SJSA1 (cell line): Measurements from ENCODE around the gene PLXNC1. TPM values are rescaled to one million over a fixed set of nuclear protein-coding genes. Genes with fewer than 3 reads are reported as not detected.

Experiments
- DNase-seq, 2 experiments: peaks; one replicate each; pipeline ENCODE4 v3.0.0-alpha.2; 2015 to 2020; ENCODE audit warnings: low spot score in 2 of 2, low read depth in 1 of 2
- H3K27ac ChIP-seq: fragments of 250-450 bp; sonication (Bioruptor Pico); 2 replicates; pipeline ENCODE4 v1.5.1; 2020; ENCODE audit warnings: mild to moderate bottlenecking, moderate library complexity
- H3K27me3 ChIP-seq: fragments of 250-450 bp; sonication (Bioruptor Pico); replicated peaks from 2 replicates; pipeline ENCODE4 v1.5.1; 2020; ENCODE audit warnings: mild to moderate bottlenecking, moderate library complexity
- H3K36me3 ChIP-seq: fragments of 250-450 bp; sonication (Bioruptor Pico); 2 replicates; pipeline ENCODE4 v1.5.1; 2020; ENCODE audit warnings: mild to moderate bottlenecking
- H3K4me1 ChIP-seq: fragments of 250-450 bp; sonication (Bioruptor Pico); replicated peaks from 2 replicates; pipeline ENCODE4 v1.6.1; 2021; ENCODE audit warnings: mild to moderate bottlenecking
- H3K4me3 ChIP-seq: fragments of 250-450 bp; sonication (Bioruptor Pico); 2 replicates; pipeline ENCODE4 v1.5.1; 2020; ENCODE audit warnings: mild to moderate bottlenecking
- H3K9me3 ChIP-seq: fragments of 250-450 bp; sonication (Bioruptor Pico); replicated peaks from 2 replicates; pipeline ENCODE4 v1.5.1; 2020; ENCODE audit warnings: mild to moderate bottlenecking
- total RNA-seq: library from RNA; depleted of rRNA; stranded (reverse); fragments of >200 nt; shearing (Covaris generic); gene quantifications from 2 replicates; pipeline ENCODE4 v1.2.3, GENCODE V29; 2014

Gene PLXNC1
- total RNA-seq, 1 experiment from 2014 or later: 4.4 TPM

DNA sequence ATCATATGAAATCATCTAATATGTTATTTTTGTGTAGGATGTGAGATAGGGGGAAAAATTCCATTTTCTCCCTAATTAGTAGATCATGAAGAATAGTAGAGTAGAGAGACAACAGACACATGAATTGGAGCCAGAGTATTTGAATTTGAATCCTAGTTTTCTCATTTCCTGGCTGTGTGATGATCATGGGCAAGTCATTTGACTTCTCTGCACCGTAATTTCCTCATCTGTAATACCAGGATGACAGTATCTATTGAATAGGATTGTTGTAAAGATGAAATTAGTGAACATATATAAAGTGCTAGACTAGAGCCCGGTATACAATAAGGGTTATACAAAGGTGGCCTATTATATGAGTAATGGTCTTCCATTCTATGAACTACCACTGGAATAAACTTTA lies 32.2 kb upstream of the PLXNC1 start:
- H3K4me3 ChIP-seq: no peak overlapping the region
- DNase-seq: no peak
- no peaks in the 10 kb centered on the region for H3K36me3 ChIP-seq
- H3K4me1 ChIP-seq: no peaks in the 10 kb centered on the region
- H3K27ac ChIP-seq: no peak overlapping the region
- H3K9me3 ChIP-seq: no peaks in the 10 kb centered on the region; the same call in 1 of the 2 replicates
- H3K27me3 ChIP-seq: no peaks in the 10 kb centered on the region

DNA sequence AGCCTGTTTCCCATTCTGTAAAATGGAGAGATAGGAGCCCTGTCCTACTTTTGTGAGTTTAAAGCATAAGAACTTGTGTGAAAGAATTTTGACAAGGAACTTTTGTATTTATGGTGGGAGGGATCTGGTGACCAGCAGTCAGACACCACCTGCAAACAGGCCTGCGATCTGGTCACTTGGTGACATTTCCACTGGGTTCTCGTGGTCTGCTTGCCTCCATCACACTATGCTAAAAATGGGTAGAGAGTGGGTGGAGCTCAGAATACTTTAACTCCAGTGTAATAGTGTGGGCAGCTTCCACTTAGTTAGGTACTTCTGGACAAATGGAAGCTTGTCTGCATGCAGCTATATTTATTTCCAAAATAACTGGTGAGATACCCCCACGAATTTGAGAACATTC lies 26.5 kb upstream of the PLXNC1 start:
- no peak for DNase-seq
- Histone ChIP-seq H3K27ac (no peak overlapping the region), H3K27me3 (peaks cover 3% of the 10 kb centered on the region; the same call in 1 of the 2 replicates), H3K36me3 (no peaks in the 10 kb centered on the region), H3K4me3 (no peak overlapping the region), H3K4me1 (no peaks in the 10 kb centered on the region), H3K9me3 (no peaks in the 10 kb centered on the region)

DNA sequence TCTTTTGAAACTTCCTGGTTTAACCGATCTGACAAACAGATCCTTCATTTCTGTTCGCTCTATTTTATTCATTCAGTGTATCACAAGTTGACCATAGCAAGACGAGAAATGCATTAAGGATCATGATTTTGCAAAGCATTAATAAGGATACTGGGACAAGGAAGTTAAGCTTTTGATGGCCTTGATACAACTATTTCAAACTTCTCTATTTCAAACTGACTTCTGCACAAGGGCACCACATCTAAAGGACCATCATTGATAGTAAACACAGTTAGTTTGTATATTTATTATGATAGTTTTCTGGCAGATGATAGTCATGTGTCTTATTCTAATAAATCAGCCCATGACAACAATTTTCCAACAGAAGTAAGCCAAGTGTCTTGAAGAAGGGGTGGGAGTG lies 25.8 kb upstream of the PLXNC1 start:
- DNase-seq: no peak
- peaks cover 3% of the 10 kb centered on the region for H3K27me3 ChIP-seq
- no peak overlapping the region for H3K27ac ChIP-seq

DNA sequence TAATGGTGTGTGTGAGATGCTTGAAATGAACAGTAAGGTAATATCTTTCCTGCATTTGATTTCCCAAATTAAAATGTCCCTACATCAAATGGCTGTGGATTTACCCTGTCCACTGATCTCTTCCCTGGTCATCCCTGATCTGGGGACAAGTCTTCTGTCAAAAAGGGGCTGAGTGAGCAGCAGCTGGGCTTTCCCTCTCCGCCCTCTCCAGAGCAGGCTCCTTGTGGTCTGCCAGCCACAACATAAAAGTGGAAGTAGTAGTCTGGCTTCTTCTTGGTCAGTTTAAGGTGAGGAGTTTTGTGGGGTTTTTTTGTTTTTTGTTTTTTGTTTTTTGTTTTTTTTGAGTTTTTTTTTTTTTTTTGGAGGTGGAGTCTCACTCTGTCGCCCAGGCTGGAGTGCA lies 25.2 kb upstream of the PLXNC1 start:
- Histone ChIP-seq H3K27me3 (peaks cover 3% of the 10 kb centered on the region), H3K36me3 (no peaks in the 10 kb centered on the region), H3K4me3 (no peak overlapping the region), H3K27ac (no peak overlapping the region), H3K9me3 (no peaks in the 10 kb centered on the region), H3K4me1 (no peaks in the 10 kb centered on the region)
- DNase-seq: no peak

More for the DNA sequence above, 25.8 kb upstream of the PLXNC1 start:
- no peaks in the 10 kb centered on the region for H3K36me3 ChIP-seq
- H3K9me3 ChIP-seq: no peaks in the 10 kb centered on the region
- H3K4me3 ChIP-seq: no peak overlapping the region
- H3K4me1 ChIP-seq: no peaks in the 10 kb centered on the region

DNA sequence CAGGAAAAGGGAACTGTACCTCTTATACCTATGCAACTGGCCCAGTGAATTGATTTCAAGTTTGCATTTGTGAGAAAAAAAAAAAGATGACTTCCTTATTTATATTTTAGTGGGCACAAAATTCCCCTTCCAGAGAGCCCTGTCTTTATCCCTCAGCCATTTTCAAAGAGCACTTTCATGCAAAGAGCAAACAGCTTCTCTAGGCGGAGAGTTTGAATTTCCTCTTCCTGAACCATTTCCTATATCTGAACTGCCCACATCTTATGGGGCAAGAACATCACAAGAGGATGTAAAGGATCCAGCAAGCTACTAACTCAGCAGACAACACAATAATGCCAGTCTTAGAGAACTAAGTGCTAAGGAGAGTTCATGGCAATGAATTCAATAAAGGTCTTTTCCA lies 22.3 kb upstream of the PLXNC1 start:
- no peak overlapping the region for H3K27ac ChIP-seq
- no peaks in the 10 kb centered on the region for H3K4me1 ChIP-seq
- no peaks in the 10 kb centered on the region for H3K9me3 ChIP-seq
- H3K4me3 ChIP-seq: no peak overlapping the region
- H3K27me3 ChIP-seq: peaks cover 3% of the 10 kb centered on the region
- no peak for DNase-seq
- H3K36me3 ChIP-seq: no peaks in the 10 kb centered on the region

DNA sequence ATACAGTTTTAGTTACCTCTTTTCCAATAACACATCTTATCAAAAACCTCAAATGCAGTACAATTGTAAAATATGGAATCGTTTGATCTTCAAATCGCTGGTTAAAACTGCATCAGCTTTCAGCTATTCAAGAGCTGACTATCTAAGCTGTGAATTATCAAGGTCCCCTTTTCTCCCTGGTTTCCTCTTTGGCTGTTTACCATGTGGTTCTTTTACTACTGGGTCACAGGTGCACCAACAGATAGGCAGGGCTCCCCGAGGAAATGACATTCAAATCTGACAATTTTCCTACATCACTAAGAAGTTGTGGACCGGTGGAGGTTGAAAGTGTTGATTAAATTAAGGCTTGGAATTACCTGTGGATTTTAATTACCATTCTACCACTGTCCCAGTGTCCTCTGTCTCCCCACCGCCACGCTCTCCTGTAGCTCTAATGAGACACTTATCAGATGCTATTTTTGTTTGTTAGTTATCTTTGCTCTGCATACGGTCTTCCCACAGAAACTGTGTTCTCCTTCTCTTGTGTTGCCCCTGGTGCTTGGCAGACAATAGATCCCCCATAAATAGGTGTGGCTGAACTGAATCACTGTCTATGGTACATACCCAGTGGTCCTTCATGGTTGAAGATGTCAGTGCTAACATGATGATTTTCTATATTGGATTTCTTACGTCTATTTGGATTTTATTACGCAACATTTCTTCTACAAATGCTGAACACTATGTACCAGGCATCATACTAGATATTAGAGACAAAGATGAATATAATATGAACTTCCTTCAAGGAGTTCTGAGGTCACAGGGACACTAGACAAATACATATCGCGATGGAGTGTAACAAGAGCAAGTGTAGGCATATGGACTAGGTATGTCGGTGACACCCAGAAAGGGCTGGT lies 20.9 kb upstream of the PLXNC1 start:
- no peaks in the 10 kb centered on the region for H3K9me3 ChIP-seq
- no peak for DNase-seq
- H3K4me1 ChIP-seq: no peaks in the 10 kb centered on the region
- H3K36me3 ChIP-seq: no peaks in the 10 kb centered on the region
- peaks cover 3% of the 10 kb centered on the region for H3K27me3 ChIP-seq
- H3K27ac ChIP-seq: no peak overlapping the region
- H3K4me3 ChIP-seq: no peak overlapping the region

DNA sequence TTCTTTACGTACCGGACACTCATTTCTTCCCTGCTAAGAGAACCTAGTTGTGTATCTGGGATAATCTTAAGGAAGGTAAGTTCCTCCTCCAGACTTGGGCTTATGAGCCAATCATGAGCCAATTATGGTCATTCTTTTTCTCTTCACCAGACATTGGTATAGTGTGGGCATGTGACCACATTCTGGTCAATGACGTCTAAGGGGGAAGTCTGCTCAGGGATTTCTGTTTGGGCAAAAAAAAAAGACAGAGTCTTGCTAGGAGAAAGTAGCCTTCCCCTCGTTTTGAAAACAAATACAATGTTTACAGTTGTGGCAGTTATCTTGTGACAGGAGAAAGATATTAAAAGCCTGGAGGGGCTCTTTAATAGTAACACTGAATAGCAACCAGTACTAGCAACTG lies 20.1 kb upstream of the PLXNC1 start:
- no peaks in the 10 kb centered on the region for H3K9me3 ChIP-seq
- no peak overlapping the region for H3K4me3 ChIP-seq
- peaks cover 3% of the 10 kb centered on the region for H3K27me3 ChIP-seq
- no peak overlapping the region for H3K27ac ChIP-seq
- H3K4me1 ChIP-seq: no peaks in the 10 kb centered on the region
- no peaks in the 10 kb centered on the region for H3K36me3 ChIP-seq
- no peak for DNase-seq

DNA sequence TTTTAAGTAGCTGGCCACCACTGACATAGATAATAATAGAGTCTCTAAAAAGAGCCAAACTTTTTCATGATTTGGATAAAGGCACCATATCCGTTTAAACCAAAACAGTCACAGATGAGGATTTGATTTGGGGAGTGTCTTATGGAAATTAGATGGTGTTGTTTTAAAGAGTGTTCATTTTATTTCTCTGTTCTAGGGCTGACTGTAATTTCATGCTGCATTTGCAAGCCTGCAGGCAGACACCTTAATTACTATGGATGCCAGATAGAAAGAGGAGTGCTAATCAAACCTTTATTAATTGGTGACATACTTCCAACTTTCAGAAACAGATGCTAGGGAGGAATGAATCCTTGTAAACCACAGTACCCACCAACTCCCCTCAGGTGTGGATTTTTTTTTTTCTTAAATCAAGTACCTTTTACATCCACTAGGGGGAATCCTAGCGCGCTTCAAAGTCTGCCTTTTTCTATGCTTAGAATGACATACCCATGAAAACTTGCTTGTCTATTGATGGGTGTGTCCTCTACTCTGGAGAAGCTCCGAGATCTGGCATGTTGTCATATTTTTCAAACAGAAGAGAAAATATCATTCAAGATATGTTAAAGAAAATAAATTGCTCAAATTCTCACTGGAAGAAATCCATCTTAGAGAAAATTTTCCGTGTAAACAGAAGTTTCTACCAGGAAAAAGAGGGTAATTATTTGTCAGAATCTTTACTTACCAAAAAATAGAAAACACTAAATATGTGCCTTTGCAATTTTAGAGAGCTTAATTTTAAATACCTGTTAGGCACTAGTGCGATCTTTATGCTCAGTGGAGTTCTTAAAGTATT lies 14.2 kb upstream of the PLXNC1 start:
- no peaks in the 10 kb centered on the region for H3K27me3 ChIP-seq
- no peaks in the 10 kb centered on the region; the same call in 1 of the 2 replicates for H3K4me1 ChIP-seq
- no peaks in the 10 kb centered on the region for H3K36me3 ChIP-seq
- no peak overlapping the region for H3K27ac ChIP-seq
- no peaks in the 10 kb centered on the region for H3K9me3 ChIP-seq
- DNase-seq: peak in 1 of 2 experiments; percentile 35
- no peak overlapping the region for H3K4me3 ChIP-seq

DNA sequence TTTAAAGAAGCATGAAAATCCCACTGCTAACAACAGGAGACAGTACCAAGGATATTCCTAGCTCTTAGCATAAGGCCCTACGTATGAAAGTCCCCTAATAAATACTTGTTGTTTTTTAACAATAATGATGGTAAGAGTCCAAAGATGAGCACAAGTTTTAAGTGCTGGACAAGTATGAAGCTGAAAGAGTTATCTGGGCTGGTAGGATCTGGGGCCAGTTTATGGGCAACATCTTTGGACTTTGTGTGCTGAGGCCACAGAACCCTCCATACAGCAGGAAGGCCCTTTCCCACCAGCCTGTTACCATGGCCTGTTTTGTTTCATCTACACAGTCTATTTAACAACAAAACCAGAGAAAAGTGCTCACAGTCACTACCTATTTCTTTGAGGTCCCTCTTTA lies 12.5 kb upstream of the PLXNC1 start:
- Histone ChIP-seq H3K27ac (no peak overlapping the region), H3K27me3 (no peaks in the 10 kb centered on the region), H3K36me3 (no peaks in the 10 kb centered on the region), H3K9me3 (no peaks in the 10 kb centered on the region), H3K4me1 (no peaks in the 10 kb centered on the region; the same call in 1 of the 2 replicates), H3K4me3 (no peak overlapping the region)
- DNase-seq: no peak

DNA sequence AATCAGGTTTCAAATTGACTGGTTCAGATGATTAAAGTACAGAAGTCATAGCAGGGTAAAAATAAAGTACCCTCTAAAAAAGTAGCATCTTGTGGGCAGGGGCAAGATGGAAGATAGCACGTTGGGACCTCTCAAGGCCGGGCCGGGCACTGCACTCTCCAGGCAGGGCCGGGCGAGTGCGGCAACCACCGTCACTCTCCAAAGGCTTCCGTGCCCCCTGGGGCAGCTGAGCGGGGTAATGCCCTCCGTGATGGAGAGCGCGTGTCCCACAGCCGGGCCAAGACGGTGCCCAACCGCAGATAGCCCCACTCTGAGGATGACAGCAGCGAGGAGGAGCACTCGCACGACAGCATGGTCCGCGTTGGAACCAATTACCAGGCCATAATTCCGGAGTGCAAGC lies 8.6 kb upstream of the PLXNC1 start:
- no peak overlapping the region for H3K4me3 ChIP-seq
- no peaks in the 10 kb centered on the region for H3K4me1 ChIP-seq
- no peak for DNase-seq
- H3K27ac ChIP-seq: no peak overlapping the region
- H3K9me3 ChIP-seq: no peaks in the 10 kb centered on the region
- H3K27me3 ChIP-seq: peaks cover 9% of the 10 kb centered on the region
- no peaks in the 10 kb centered on the region for H3K36me3 ChIP-seq

DNA sequence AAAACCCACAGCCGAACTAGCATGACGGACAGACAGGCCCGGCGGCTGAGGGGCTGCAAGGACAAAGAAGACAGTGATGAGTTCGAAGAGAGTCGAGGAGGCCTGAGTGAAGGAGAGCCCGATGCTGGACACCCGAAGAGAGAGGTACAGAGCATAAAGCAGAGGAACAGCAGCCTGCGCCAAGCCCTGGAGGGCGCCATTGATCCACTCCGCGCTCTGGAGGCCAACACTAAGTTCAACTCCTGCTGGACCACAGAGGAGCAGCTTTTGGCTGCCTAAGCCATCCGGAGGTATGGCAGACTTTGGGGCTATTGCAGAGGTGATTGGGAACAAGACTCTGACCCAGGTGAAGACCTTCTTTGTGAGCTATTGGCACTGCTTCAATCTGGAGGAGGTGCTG lies 7.8 kb upstream of the PLXNC1 start:
- H3K27me3 ChIP-seq: peaks cover 14% of the 10 kb centered on the region
- H3K4me1 ChIP-seq: no peaks in the 10 kb centered on the region
- H3K27ac ChIP-seq: no peak overlapping the region
- no peak overlapping the region for H3K4me3 ChIP-seq
- no peaks in the 10 kb centered on the region for H3K36me3 ChIP-seq
- H3K9me3 ChIP-seq: no peaks in the 10 kb centered on the region
- no peak for DNase-seq

DNA sequence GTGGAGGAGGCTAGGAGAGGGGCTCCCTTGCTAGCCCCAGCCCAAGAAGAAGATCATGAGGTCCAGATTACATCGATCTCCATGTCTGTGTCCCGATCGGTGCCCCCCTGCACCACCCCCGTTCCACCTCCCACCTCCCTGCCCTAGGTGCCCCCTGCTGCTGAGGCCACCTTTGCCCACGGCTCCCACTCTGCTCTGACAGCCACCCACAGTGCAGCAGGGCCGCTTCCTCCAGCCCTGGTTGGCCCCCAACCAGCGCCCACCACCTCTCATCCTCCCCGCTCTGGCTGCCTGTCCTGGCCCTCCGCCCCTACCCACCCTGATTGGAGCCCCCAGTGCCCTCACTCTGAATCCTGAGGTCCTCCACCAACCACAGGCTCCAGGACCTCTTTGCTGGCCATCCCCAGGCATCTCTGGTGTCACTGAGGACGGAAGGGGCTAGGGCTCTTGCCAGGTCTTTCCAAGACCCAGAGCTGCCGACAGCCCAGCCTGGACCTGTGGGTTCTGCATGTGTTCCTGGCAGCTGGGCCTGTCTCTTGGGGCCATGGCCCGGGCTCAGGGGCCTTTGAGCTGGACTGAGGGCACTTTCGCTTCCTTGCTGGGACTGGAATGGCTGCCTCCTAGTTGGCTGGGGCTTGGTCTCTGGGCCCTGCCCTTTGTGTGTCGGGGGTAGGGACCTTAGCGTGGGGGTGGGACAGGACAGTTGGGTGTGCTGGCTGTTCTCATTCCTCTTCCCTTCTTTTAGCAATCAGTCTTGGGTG lies 7.2 kb upstream of the PLXNC1 start:
- Histone ChIP-seq H3K27me3 (peaks cover 18% of the 10 kb centered on the region), H3K4me3 (no peak overlapping the region), H3K36me3 (no peaks in the 10 kb centered on the region), H3K9me3 (no peaks in the 10 kb centered on the region), H3K4me1 (no peaks in the 10 kb centered on the region), H3K27ac (no peak overlapping the region)
- no peak for DNase-seq

DNA sequence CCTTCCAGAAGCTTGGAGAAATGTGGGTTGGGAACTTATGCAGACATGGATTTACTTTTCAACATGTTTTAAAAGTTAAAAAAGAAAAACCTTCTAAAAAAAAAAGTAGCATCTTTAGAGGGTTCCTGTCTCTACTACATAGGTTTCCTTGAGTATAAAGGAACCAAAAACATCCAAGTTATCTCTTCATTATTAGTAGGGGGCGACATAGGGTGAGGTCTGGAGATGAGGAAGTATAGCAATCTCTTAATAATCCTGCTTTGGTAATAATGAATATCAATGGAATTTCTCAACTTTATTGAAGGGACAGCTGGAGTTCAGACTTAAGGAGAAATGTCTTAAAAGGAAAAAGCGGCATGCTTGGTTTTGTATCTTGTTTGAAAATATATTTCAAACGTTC lies 6.5 kb upstream of the PLXNC1 start:
- Histone ChIP-seq H3K4me3 (no peak overlapping the region), H3K9me3 (no peaks in the 10 kb centered on the region), H3K27me3 (peaks cover 25% of the 10 kb centered on the region), H3K27ac (no peak overlapping the region), H3K4me1 (no peaks in the 10 kb centered on the region), H3K36me3 (no peaks in the 10 kb centered on the region)
- DNase-seq: no peak
